ENCODE measurements around the gene TMEM220.

DNA sequence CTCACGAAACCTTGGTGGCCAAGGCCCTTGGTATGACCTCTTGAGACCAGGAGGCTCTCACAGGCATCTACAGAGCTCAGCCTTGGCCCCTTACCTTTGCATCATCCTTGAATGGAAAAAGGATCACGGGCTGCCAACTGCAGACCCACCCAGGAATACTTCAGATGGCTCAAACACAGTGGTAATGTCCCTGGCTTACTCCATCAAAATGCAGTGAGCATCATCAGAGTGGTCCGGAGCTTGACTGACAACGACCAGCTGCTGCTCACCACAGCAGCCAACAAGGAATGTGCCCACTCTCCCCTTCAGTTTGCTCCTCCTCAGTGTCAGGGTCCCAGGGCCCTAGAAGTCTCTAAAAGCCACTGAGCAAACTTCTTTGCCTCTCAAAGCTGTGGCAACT is 55.1 kb downstream of the TMEM220 start:
- TF ChIP-seq, protein P1, sequence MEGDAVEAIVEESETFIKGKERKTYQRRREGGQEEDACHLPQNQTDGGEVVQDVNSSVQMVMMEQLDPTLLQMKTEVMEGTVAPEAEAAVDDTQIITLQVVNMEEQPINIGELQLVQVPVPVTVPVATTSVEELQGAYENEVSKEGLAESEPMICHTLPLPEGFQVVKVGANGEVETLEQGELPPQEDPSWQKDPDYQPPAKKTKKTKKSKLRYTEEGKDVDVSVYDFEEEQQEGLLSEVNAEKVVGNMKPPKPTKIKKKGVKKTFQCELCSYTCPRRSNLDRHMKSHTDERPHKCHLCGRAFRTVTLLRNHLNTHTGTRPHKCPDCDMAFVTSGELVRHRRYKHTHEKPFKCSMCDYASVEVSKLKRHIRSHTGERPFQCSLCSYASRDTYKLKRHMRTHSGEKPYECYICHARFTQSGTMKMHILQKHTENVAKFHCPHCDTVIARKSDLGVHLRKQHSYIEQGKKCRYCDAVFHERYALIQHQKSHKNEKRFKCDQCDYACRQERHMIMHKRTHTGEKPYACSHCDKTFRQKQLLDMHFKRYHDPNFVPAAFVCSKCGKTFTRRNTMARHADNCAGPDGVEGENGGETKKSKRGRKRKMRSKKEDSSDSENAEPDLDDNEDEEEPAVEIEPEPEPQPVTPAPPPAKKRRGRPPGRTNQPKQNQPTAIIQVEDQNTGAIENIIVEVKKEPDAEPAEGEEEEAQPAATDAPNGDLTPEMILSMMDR (conservative IDR thresholded peaks at IDR 0.05; ENCODE audit: low read depth, low read length) = no peak
- no peak for TF ChIP-seq EZH2 (IDR thresholded peaks at IDR 0.05; ENCODE audit: low read length, unreplicated experiment)
